HepG2 (cell line): ENCODE data around the gene ACSL3. TPM values are rescaled to one million over a fixed set of nuclear protein-coding genes. Genes with fewer than 3 reads are reported as not detected.

ENCODE experiments used
- ATAC-seq: fragments of 200-7000 bp; cut with Tn5 transposase; 3 replicates; pipeline ENCODE4 v1.9.1; 2020; ENCODE audit warnings: mild to moderate bottlenecking, moderate library complexity
- BruUV-seq: library from RNA; stranded (reverse); fragments of 400-500 nt; replicated peaks from 2 replicates; lab custom pipeline; 2021; lab: Mats Ljungman, UMichigan
- CTCF ChIA-PET: fragments of 300-600 bp; formaldehyde crosslinking; extraction: SDS; loops from one replicate; lab custom pipeline; 2021; ENCODE audit warnings: low total read pairs, inconsistent platforms, low intra/inter-chr PET ratio; lab: Yijun Ruan, JAX
- POLR2A ChIA-PET: fragments of 350-600 bp; sonication (Branson Sonifier 250); formaldehyde crosslinking; loops from one replicate; lab custom pipeline; 2020; ENCODE audit warnings: antibody characterized with exemption, inconsistent platforms; lab: Yijun Ruan, JAX
- DNase-seq: peaks from one replicate; pipeline ENCODE4 v3.0.0-alpha.2; 2015; ENCODE audit warnings: low spot score
- FAIRE-seq: peaks from 3 replicates; lab custom pipeline; 2011; peaks lifted over from hg19 to GRCh38; lab: Jason Lieb, UNC
- H2AFZ ChIP-seq: one replicate; pipeline ENCODE4 v1.6.1; 2011; ENCODE audit warnings: low read length, inconsistent platforms
- H3K27ac ChIP-seq: fragments of 300-600 bp; 3 replicates; pipeline ENCODE4 v1.8.0; 2011; ENCODE audit warnings: mixed run types, mild to moderate bottlenecking, mixed read lengths, low read length, inconsistent platforms; ENCODE audit not compliant: insufficient read depth; ENCODE audit errors: extremely low read length
- H3K27me3 ChIP-seq, 2 experiments: fragments of 200-600 bp in 1 of 2; 2 replicates in 1 of 2; 3 replicates in 1 of 2; pipeline versions ENCODE4 v1.6.0 to v1.8.0; 2011; ENCODE audit warnings: low read length in 2 of 2, mild to moderate bottlenecking in 2 of 2, moderate library complexity in 2 of 2, inconsistent platforms in 1 of 2; ENCODE audit not compliant: insufficient read depth in 2 of 2, control insufficient read depth in 1 of 2
- H3K36me3 ChIP-seq, 2 experiments: fragments of 200-600 bp in 1 of 2; replicated peaks in 1 of 2; 2 replicates in 1 of 2; 3 replicates in 1 of 2; pipeline versions ENCODE4 v1.5.1 to v1.8.0; 2011; ENCODE audit warnings: low read length in 2 of 2, inconsistent platforms in 1 of 2; ENCODE audit not compliant: insufficient read depth in 2 of 2, control insufficient read depth in 1 of 2
- H3K4me1 ChIP-seq: 2 replicates; pipeline ENCODE4 v1.5.1; 2012; ENCODE audit warnings: low read length, inconsistent platforms; ENCODE audit not compliant: insufficient read depth
- H3K4me2 ChIP-seq: 2 replicates; pipeline ENCODE4 v1.6.0; 2011; ENCODE audit warnings: low read depth, low read length, inconsistent platforms
- H3K4me3 ChIP-seq, 3 experiments: fragments of 200-600 bp in 1 of 3; sonication (generic), shearing (Covaris generic) in 1 of 3; replicated peaks in 1 of 3; 2 replicates each; pipeline ENCODE4 v1.5.1; 2011 to 2016; ENCODE audit warnings: low read length in 3 of 3, inconsistent platforms in 2 of 3, low read depth in 2 of 3, mild to moderate bottlenecking in 2 of 3, control low read depth in 1 of 3, mixed read lengths in 1 of 3; ENCODE audit not compliant: insufficient read depth in 1 of 3
- H3K79me2 ChIP-seq: one replicate; pipeline ENCODE4 v1.6.1; 2011; ENCODE audit warnings: low read length, inconsistent platforms; ENCODE audit not compliant: insufficient read depth
- H3K9ac ChIP-seq: 2 replicates; pipeline ENCODE4 v1.6.0; 2011; ENCODE audit warnings: mild to moderate bottlenecking, low read depth, low read length, inconsistent platforms; ENCODE audit not compliant: insufficient read depth
- H3K9me3 ChIP-seq: 2 replicates; pipeline ENCODE4 v1.5.1; 2012; ENCODE audit warnings: mild to moderate bottlenecking, low read length
- H4K20me1 ChIP-seq: 2 replicates; pipeline ENCODE4 v1.6.0; 2011; ENCODE audit warnings: inconsistent platforms, mild to moderate bottlenecking, low read length, moderate library complexity; ENCODE audit not compliant: insufficient read depth
- BHLHE40 ChIP-seq: IDR thresholded peaks from 2 replicates; pipeline ENCODE4 v1.6.1; 2011; ENCODE audit warnings: low read length, improper control_type of control experiment
- CCDC6 ChIP-seq: sonication (generic); formaldehyde crosslinking; IDR thresholded peaks from 2 replicates; pipeline ENCODE4 v1.8.1; 2022; ENCODE audit warnings: mild to moderate bottlenecking, missing genetic modification reagents, moderate library complexity
- CREB1 ChIP-seq, 2 experiments: fragments of 450-650 bp in 1 of 2; IDR thresholded peaks; 2 replicates each; pipeline ENCODE4 v1.6.1; 2016 to 2017; ENCODE audit warnings: control low read depth in 1 of 2, mild to moderate bottlenecking in 1 of 2, missing compliant biosample characterization in 1 of 2, missing genetic modification characterization in 1 of 2
- FOSL2 ChIP-seq: sonication (generic); formaldehyde crosslinking; IDR thresholded peaks from 2 replicates; pipeline ENCODE4 v1.4.0; 2020; ENCODE audit warnings: missing genetic modification reagents
- POLR2G ChIP-seq: fragments of 200-400 bp; formaldehyde crosslinking; IDR thresholded peaks from 2 replicates; pipeline ENCODE4 v1.6.1; 2018; ENCODE audit warnings: mild to moderate bottlenecking, low read depth, low read length, moderate library complexity
- PPARG ChIP-seq: conservative IDR thresholded peaks from 2 replicates; pipeline ENCODE4 v1.6.1; 2016; ENCODE audit warnings: missing biosample characterization, missing genetic modification reagents
- ZKSCAN5 ChIP-seq: sonication (generic); formaldehyde crosslinking; IDR thresholded peaks from 2 replicates; pipeline ENCODE4 v1.5.1; 2020; ENCODE audit warnings: mild to moderate bottlenecking, missing genetic modification reagents
- ZNF639 ChIP-seq: conservative IDR thresholded peaks from 2 replicates; pipeline ENCODE4 v1.6.1; 2018; ENCODE audit warnings: missing genetic modification reagents
- ZNF773 ChIP-seq: sonication (generic); formaldehyde crosslinking; IDR thresholded peaks from 2 replicates; pipeline ENCODE4 v1.4.0; 2020; ENCODE audit warnings: missing genetic modification reagents, borderline replicate concordance
- ZSCAN31 ChIP-seq: sonication (generic); formaldehyde crosslinking; IDR thresholded peaks from 2 replicates; pipeline ENCODE4 v1.5.0; 2020; ENCODE audit warnings: low read depth, mild to moderate bottlenecking, missing genetic modification reagents
- ZSCAN5A ChIP-seq: sonication (generic); formaldehyde crosslinking; IDR thresholded peaks from 2 replicates; pipeline ENCODE4 v1.8.0; 2022; ENCODE audit warnings: mild to moderate bottlenecking, missing genetic modification reagents, borderline replicate concordance
- WGBS: methylation state at CpG from one replicate; pipeline ENCODE4 v1.1.6; 2017; ENCODE audit warnings: low lambda C conversion rate; 5-methylcytosine and 5-hydroxymethylcytosine counted together
- in situ Hi-C: cut with HindIII; loops from 2 replicates; pipeline ENCODE4 v1.10.0; 2017; ENCODE audit warnings: low pct_unique_long_range_greater_than_20kb; ENCODE audit not compliant: extremely low pct_ligation_motif_present
- intact Hi-C: fragments of 100-400 bp; cut with micrococcal nuclease; formaldehyde crosslinking; loops from one replicate; pipeline ENCODE4 v1.10.0; 2022; ENCODE audit not compliant: unreplicated experiment
- polyA plus RNA-seq, 8 experiments: library from polyadenylated mRNA; depleted of rRNA in 3 of 8; stranded (reverse) in 7 of 8; unstranded in 1 of 8; fragments of >200 nt; fragmentation: Illumina TruSeq in 4 of 8; extraction: Trizol in 4 of 8; gene quantifications; 2 replicates each; pipeline versions ENCODE4 v1.2.1 to v1.2.3, GENCODE V29; 2011 to 2016; ENCODE audit warnings: low read depth in 4 of 8, missing spikeins in 1 of 8, mixed read lengths in 1 of 8; ENCODE audit not compliant: insufficient read depth in 1 of 8
- total RNA-seq, 5 experiments: library from RNA; depleted of rRNA; stranded (reverse); fragments of >200 nt; fragmentation: Illumina TruSeq; extraction: Trizol; gene quantifications; 2 replicates each; pipeline ENCODE4 v1.2.3, GENCODE V29; 2016; ENCODE audit warnings: low read depth in 1 of 5
- TF ChIP-seq, protein P1 (sequence below): sonication (generic); formaldehyde crosslinking; IDR thresholded peaks from 2 replicates; pipeline ENCODE4 v1.4.0; 2020; ENCODE audit warnings: missing genetic modification reagents, borderline replicate concordance
- TF ChIP-seq, protein P2 (sequence below): sonication (generic); formaldehyde crosslinking; IDR thresholded peaks from 2 replicates; pipeline ENCODE4 v1.5.0; 2020; ENCODE audit warnings: missing genetic modification reagents, mild to moderate bottlenecking, borderline replicate concordance

Gene ACSL3
- total and polyA plus RNA-seq, 2 of the 13 experiments (the other 11 are each of a cell fraction or from before 2014, with no cell fraction given): 305 to 365 TPM

DNA sequence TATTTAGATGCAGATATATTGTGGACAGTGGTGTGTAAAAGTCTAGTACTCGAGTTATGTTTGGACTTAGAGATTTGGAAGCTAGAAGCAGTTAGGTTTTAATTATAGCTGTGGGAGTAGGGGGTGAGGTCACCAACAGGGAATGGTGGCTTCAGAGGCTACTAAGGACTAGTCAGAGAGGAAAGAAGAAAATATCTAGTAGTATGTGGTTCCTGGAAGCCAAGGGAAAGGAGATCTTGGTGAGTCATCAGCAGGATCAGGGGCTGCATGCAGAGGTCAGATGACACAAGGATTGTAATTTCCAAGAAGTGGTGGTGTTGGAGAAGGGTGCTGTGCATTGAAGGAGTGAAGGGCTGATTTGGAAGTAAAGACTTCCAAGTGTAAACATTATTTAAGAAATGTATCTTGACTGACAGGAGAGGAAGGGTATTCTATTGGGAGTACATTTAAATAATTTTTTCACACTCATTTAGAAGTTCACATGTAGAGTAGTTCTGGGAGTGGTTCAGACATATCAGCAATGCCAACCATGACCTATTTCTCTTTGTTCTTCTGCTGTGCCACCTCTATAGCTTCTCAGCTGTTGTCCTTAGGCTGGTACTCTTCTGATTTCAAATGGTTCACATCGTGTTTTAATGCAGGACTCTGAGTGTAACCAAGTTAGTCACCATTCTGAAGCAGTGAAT is 59.1 kb downstream of the ACSL3 start:
- 96% methylated on average over 2 of the region's 2 CpGs for WGBS
- in situ Hi-C loops (no loop called here), intact Hi-C loops (no loop called here)
- no peaks in the 10 kb centered on the region for H3K27me3 ChIP-seq
- H2AFZ ChIP-seq: no peak overlapping the region
- CTCF ChIA-PET: no interaction called here
- H3K36me3 ChIP-seq: peaks cover 20 to 88% of the 10 kb centered on the region in 2 experiments
- no peak overlapping the region for H3K4me3 ChIP-seq
- POLR2A ChIA-PET: no interaction called here
- no peak overlapping the region for H3K4me2 ChIP-seq
- peaks cover 61% of the 10 kb centered on the region for H3K79me2 ChIP-seq
- H3K4me1 ChIP-seq: peaks cover 25% of the 10 kb centered on the region
- FAIRE-seq (no peak), ATAC-seq (peak; percentile 14; the same call in 1 of the 3 replicates), DNase-seq (no peak)
- peaks cover 36% of the 10 kb centered on the region for H4K20me1 ChIP-seq
- H3K27ac ChIP-seq: peak overlapping the region; percentile 3
- BruUV-seq: no TSS peak
- H3K9ac ChIP-seq: no peak overlapping the region
- no peaks in the 10 kb centered on the region for H3K9me3 ChIP-seq
- no peak for TF ChIP-seq ZSCAN31 (CRISPR knock-in tag)
- TF ChIP-seq BHLHE40: no peak
- no peak for TF ChIP-seq ZKSCAN5 (CRISPR knock-in tag)
- no peak for TF ChIP-seq ZSCAN5A
- no peak for TF ChIP-seq PPARG (CRISPR knock-in tag)
- no peak for TF ChIP-seq CCDC6 (CRISPR knock-in tag)
- TF ChIP-seq, protein P1, sequence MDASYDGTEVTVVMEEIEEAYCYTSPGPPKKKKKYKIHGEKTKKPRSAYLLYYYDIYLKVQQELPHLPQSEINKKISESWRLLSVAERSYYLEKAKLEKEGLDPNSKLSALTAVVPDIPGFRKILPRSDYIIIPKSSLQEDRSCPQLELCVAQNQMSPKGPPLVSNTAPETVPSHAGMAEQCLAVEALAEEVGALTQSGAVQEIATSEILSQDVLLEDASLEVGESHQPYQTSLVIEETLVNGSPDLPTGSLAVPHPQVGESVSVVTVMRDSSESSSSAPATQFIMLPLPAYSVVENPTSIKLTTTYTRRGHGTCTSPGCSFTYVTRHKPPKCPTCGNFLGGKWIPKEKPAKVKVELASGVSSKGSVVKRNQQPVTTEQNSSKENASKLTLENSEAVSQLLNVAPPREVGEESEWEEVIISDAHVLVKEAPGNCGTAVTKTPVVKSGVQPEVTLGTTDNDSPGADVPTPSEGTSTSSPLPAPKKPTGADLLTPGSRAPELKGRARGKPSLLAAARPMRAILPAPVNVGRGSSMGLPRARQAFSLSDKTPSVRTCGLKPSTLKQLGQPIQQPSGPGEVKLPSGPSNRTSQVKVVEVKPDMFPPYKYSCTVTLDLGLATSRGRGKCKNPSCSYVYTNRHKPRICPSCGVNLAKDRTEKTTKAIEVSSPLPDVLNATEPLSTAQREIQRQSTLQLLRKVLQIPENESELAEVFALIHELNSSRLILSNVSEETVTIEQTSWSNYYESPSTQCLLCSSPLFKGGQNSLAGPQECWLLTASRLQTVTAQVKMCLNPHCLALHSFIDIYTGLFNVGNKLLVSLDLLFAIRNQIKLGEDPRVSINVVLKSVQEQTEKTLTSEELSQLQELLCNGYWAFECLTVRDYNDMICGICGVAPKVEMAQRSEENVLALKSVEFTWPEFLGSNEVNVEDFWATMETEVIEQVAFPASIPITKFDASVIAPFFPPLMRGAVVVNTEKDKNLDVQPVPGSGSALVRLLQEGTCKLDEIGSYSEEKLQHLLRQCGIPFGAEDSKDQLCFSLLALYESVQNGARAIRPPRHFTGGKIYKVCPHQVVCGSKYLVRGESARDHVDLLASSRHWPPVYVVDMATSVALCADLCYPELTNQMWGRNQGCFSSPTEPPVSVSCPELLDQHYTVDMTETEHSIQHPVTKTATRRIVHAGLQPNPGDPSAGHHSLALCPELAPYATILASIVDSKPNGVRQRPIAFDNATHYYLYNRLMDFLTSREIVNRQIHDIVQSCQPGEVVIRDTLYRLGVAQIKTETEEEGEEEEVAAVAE (CRISPR knock-in tag): no peak
- TF ChIP-seq, protein P2, sequence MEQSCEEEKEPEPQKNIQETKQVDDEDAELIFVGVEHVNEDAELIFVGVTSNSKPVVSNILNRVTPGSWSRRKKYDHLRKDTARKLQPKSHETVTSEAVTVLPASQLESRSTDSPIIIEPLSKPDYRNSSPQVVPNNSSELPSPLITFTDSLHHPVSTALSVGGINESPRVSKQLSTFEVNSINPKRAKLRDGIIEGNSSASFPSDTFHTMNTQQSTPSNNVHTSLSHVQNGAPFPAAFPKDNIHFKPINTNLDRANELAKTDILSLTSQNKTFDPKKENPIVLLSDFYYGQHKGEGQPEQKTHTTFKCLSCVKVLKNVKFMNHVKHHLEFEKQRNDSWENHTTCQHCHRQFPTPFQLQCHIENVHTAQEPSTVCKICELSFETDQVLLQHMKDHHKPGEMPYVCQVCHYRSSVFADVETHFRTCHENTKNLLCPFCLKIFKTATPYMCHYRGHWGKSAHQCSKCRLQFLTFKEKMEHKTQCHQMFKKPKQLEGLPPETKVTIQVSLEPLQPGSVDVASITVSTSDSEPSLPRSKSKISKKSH (CRISPR knock-in tag): no peak
- TF ChIP-seq ZNF639 (CRISPR knock-in tag): no peak
- 0 out of 2 replicates have a peak, but pooled peaks have one; percentile 32 for TF ChIP-seq CREB1 (IDR thresholded peaks at IDR 0.05)
- TF ChIP-seq CREB1 (CRISPR knock-in tag; IDR thresholded peaks at IDR 0.05): no peak
- TF ChIP-seq FOSL2: peak; percentile 40; the same call in 1 of the 2 replicates
- TF ChIP-seq POLR2G: 0 out of 2 replicates have a peak, but pooled peaks have one; percentile 0
- TF ChIP-seq ZNF773 (CRISPR knock-in tag): no peak
